Lower leg skin (tissue), 3 donors: ENCODE results near the gene CEP63.

Experiments
- CTCF ChIP-seq, 3 donors: fragments of 450-650 bp; IDR thresholded peaks; one replicate each; pipeline ENCODE4 v1.5.1; 2016; ENCODE audit warnings: antibody characterized with exemption in 3 of 3, mild to moderate bottlenecking in 3 of 3, moderate library complexity in 2 of 3
- POLR2A ChIP-seq, 2 donors: fragments of 450-650 bp; IDR thresholded peaks; one replicate each; pipeline ENCODE4 v1.6.1; 2016 to 2017; ENCODE audit warnings: antibody characterized with exemption in 2 of 2, mild to moderate bottlenecking in 1 of 2, moderate library complexity in 1 of 2

- TF ChIP-seq POLR2A (IDR thresholded peaks at IDR 0.05) (no peak), CTCF (IDR thresholded peaks at IDR 0.05) (no peak)
These were observed 39.1 kb upstream of the CEP63 start for GRCh38 chr3:134446800-134447199.
